H9 (cell line): ENCODE measurements around the gene FAM72D. TPM values are rescaled to one million over a fixed set of nuclear protein-coding genes. Genes with fewer than 3 reads are reported as not detected.
"Not testable (repeated sequence)": the region's sequence is repeated elsewhere in the genome, so short reads cannot be mapped to it uniquely, and the experiment has no call there.

Experiments used
- DNase-seq: peaks from one replicate; pipeline ENCODE4 v3.0.0-alpha.2; 2017
- H2AFZ ChIP-seq: one replicate; pipeline ENCODE4 v1.6.1; 2013; ENCODE audit warnings: mild to moderate bottlenecking, low read length, control low read depth, moderate library complexity
- H2AK5ac ChIP-seq: 2 replicates; pipeline ENCODE4 v1.6.1; 2013; ENCODE audit warnings: low read length, control low read depth, mixed read lengths; ENCODE audit not compliant: insufficient read length
- H2BK120ac ChIP-seq: one replicate; pipeline ENCODE4 v1.6.1; 2013; ENCODE audit warnings: low read depth, mild to moderate bottlenecking, low read length, control low read depth, inconsistent platforms; ENCODE audit not compliant: poor library complexity, severe bottlenecking
- H2BK12ac ChIP-seq: 2 replicates; pipeline ENCODE4 v1.6.1; 2013; ENCODE audit warnings: low read length, control low read depth, mixed read lengths, low read depth; ENCODE audit not compliant: insufficient read length
- H2BK15ac ChIP-seq: 2 replicates; pipeline ENCODE4 v1.6.1; 2013; ENCODE audit warnings: low read depth, low read length, control low read depth
- H2BK20ac ChIP-seq: one replicate; pipeline ENCODE4 v1.6.1; 2013; ENCODE audit warnings: low read depth, mild to moderate bottlenecking, low read length, control low read depth, inconsistent platforms; ENCODE audit not compliant: poor library complexity, severe bottlenecking
- H2BK5ac ChIP-seq: 2 replicates; pipeline ENCODE4 v1.6.1; 2013; ENCODE audit warnings: low read length, control low read depth, mixed read lengths; ENCODE audit not compliant: insufficient read length
- H3K14ac ChIP-seq: 2 replicates; pipeline ENCODE4 v1.6.1; 2013; ENCODE audit warnings: low read length, control low read depth; ENCODE audit not compliant: insufficient read depth
- H3K18ac ChIP-seq: 2 replicates; pipeline ENCODE4 v1.6.1; 2013; ENCODE audit warnings: low read depth, mild to moderate bottlenecking, mixed read lengths, low read length, control low read depth; ENCODE audit not compliant: insufficient read length
- H3K23ac ChIP-seq: 2 replicates; pipeline ENCODE4 v1.6.1; 2013; ENCODE audit warnings: low read length, control low read depth, mixed read lengths, low read depth; ENCODE audit not compliant: insufficient read length
- H3K23me2 ChIP-seq: 2 replicates; pipeline ENCODE4 v1.6.1; 2013; ENCODE audit warnings: low read depth, mild to moderate bottlenecking, mixed read lengths, low read length, control low read depth; ENCODE audit not compliant: insufficient read length, poor library complexity, severe bottlenecking
- H3K27ac ChIP-seq: 2 replicates; pipeline ENCODE4 v1.5.1; 2013; ENCODE audit warnings: low read length, control low read depth, mixed read lengths, low read depth; ENCODE audit not compliant: insufficient read length
- H3K27me3 ChIP-seq: 2 replicates; pipeline ENCODE4 v1.6.1; 2013; ENCODE audit warnings: low read length, control low read depth, inconsistent platforms; ENCODE audit not compliant: insufficient read depth
- H3K4ac ChIP-seq: 2 replicates; pipeline ENCODE4 v1.6.1; 2013; ENCODE audit warnings: low read depth, mild to moderate bottlenecking, control low read depth, inconsistent platforms, low read length, moderate library complexity
- H3K4me1 ChIP-seq: 2 replicates; pipeline ENCODE4 v1.6.1; 2013; ENCODE audit warnings: low read length, control low read depth, inconsistent platforms; ENCODE audit not compliant: insufficient read depth
- H3K4me2 ChIP-seq: 2 replicates; pipeline ENCODE4 v1.6.1; 2013; ENCODE audit warnings: low read length, control low read depth, mixed read lengths; ENCODE audit not compliant: insufficient read length, insufficient read depth
- H3K56ac ChIP-seq: 2 replicates; pipeline ENCODE4 v1.6.1; 2013; ENCODE audit warnings: low read depth, mild to moderate bottlenecking, mixed read lengths, low read length, control low read depth; ENCODE audit not compliant: insufficient read length
- H3K79me1 ChIP-seq: 2 replicates; pipeline ENCODE4 v1.6.1; 2013; ENCODE audit warnings: low read depth, mild to moderate bottlenecking, moderate library complexity, low read length, control low read depth, inconsistent platforms; ENCODE audit not compliant: insufficient read depth, poor library complexity, severe bottlenecking
- H3K79me2 ChIP-seq: 2 replicates; pipeline ENCODE4 v1.6.1; 2013; ENCODE audit warnings: low read length, control low read depth, inconsistent platforms; ENCODE audit not compliant: insufficient read depth
- H3K9ac ChIP-seq: 2 replicates; pipeline ENCODE4 v1.6.1; 2013; ENCODE audit warnings: low read length, control low read depth, mixed read lengths; ENCODE audit not compliant: insufficient read length; ENCODE audit errors: extremely low read depth
- H3K9me3 ChIP-seq: one replicate; pipeline ENCODE4 v1.6.1; 2013; ENCODE audit warnings: low read depth, low read length, inconsistent platforms; ENCODE audit not compliant: control insufficient read depth
- H3T11ph ChIP-seq: one replicate; pipeline ENCODE4 v1.6.1; 2013; ENCODE audit warnings: mild to moderate bottlenecking, low read length, control low read depth, inconsistent platforms
- H4K20me1 ChIP-seq: one replicate; pipeline ENCODE4 v1.6.1; 2013; ENCODE audit not compliant: control insufficient read depth, insufficient read length, insufficient read depth
- H4K5ac ChIP-seq: 2 replicates; pipeline ENCODE4 v1.6.1; 2013; ENCODE audit warnings: low read depth, mild to moderate bottlenecking, mixed read lengths, low read length, control low read depth; ENCODE audit not compliant: insufficient read length
- H4K8ac ChIP-seq: replicated peaks from 2 replicates; pipeline ENCODE4 v1.6.1; 2013; ENCODE audit warnings: low read length, control low read depth, mixed read lengths, low read depth; ENCODE audit not compliant: insufficient read length
- H4K91ac ChIP-seq: 2 replicates; pipeline ENCODE4 v1.6.1; 2013; ENCODE audit warnings: low read depth, mild to moderate bottlenecking, moderate library complexity, mixed read lengths, low read length, control low read depth; ENCODE audit not compliant: insufficient read length
- H3K27ac Mint-ChIP-seq, 3 experiments: 2 replicates in 2 of 3; 3 replicates in 1 of 3; pipeline ENCODE4 v1.8.0; 2020 to 2021; ENCODE audit warnings: mixed read lengths in 3 of 3, mild to moderate bottlenecking in 1 of 3, moderate library complexity in 1 of 3
- H3K27me3 Mint-ChIP-seq: 2 replicates; pipeline ENCODE4 v1.8.0; 2021; ENCODE audit warnings: low read depth, mild to moderate bottlenecking, moderate library complexity, mixed read lengths
- H3K36me3 Mint-ChIP-seq, 3 experiments: 2 replicates in 2 of 3; 3 replicates in 1 of 3; pipeline ENCODE4 v1.8.0; 2020 to 2021; ENCODE audit warnings: low read depth in 3 of 3, mixed read lengths in 3 of 3; ENCODE audit not compliant: insufficient read depth in 1 of 3
- H3K4me1 Mint-ChIP-seq, 2 experiments: 2 replicates each; pipeline ENCODE4 v1.8.0; 2020; ENCODE audit warnings: mixed read lengths in 2 of 2
- H3K4me3 Mint-ChIP-seq, 2 experiments: 2 replicates in 1 of 2; 3 replicates in 1 of 2; pipeline ENCODE4 v1.8.0; 2020 to 2021; ENCODE audit warnings: mild to moderate bottlenecking in 2 of 2, mixed read lengths in 2 of 2, moderate library complexity in 1 of 2
- H3K9me3 Mint-ChIP-seq, 2 experiments: 2 replicates in 1 of 2; 3 replicates in 1 of 2; pipeline ENCODE4 v1.8.0; 2020; ENCODE audit warnings: mild to moderate bottlenecking in 2 of 2, mixed read lengths in 2 of 2, moderate library complexity in 1 of 2
- WGBS: extraction: QIAGEN DNeasy Blood & Tissue Kit; methylation state at CpG from one replicate; pipeline ENCODE4 v1.1.7; 2013; ENCODE audit warnings: missing lambda C conversion rate, low lambda C conversion rate, mixed read lengths; ENCODE audit not compliant: insufficient read length; ENCODE audit errors: extremely low coverage; 5-methylcytosine and 5-hydroxymethylcytosine counted together
- total RNA-seq: library from RNA; stranded (reverse); gene quantifications from 2 replicates; pipeline ENCODE4 v1.2.1, GENCODE V29; 2021

FAM72D gene
- total RNA-seq, 1 experiment from 2014 or later, result 6.0 TPM

- H3K4ac ChIP-seq, H3K79me2 ChIP-seq, H2BK5ac ChIP-seq, DNase-seq, H4K5ac ChIP-seq, H3K27ac Mint-ChIP-seq, H4K8ac ChIP-seq, H3K23me2 ChIP-seq, H2BK15ac ChIP-seq, H2AK5ac ChIP-seq, H3K9me3 ChIP-seq, H3K4me3 Mint-ChIP-seq, H3K18ac ChIP-seq, H2BK12ac ChIP-seq, H3K36me3 Mint-ChIP-seq, H3K14ac ChIP-seq, H3K4me1 ChIP-seq, H2BK120ac ChIP-seq, H4K20me1 ChIP-seq, H3K23ac ChIP-seq, H3K4me2 ChIP-seq, H3K56ac ChIP-seq, H3K27me3 ChIP-seq, H3K79me1 ChIP-seq, H3K9ac ChIP-seq, H3K4me1 Mint-ChIP-seq, H3K9me3 Mint-ChIP-seq, H3T11ph ChIP-seq, H2BK20ac ChIP-seq, H3K27me3 Mint-ChIP-seq, H3K27ac ChIP-seq, H2AFZ ChIP-seq, H4K91ac ChIP-seq: not testable (repeated sequence)
- WGBS, result no CpG with 5 or more reads among the region's 1 CpG
These were observed 38.7 kb downstream of the FAM72D start for GRCh38 chr1:145134476-145134875.

GRCh38 chr1:145140549-145140948, 44.8 kb downstream of the FAM72D start:
- not testable (repeated sequence) for H3K23ac ChIP-seq, H4K20me1 ChIP-seq, H3K18ac ChIP-seq, H3K4me3 Mint-ChIP-seq, H2AFZ ChIP-seq, H3K27me3 ChIP-seq, H2BK12ac ChIP-seq, H3K9me3 ChIP-seq, H3K4ac ChIP-seq, H3T11ph ChIP-seq, H3K36me3 Mint-ChIP-seq, H3K79me2 ChIP-seq, H3K23me2 ChIP-seq, H3K79me1 ChIP-seq, H3K27ac ChIP-seq, H4K8ac ChIP-seq, H3K4me1 Mint-ChIP-seq, H3K4me2 ChIP-seq, H3K4me1 ChIP-seq, H3K9me3 Mint-ChIP-seq, H3K27me3 Mint-ChIP-seq, H3K27ac Mint-ChIP-seq, H3K9ac ChIP-seq, H3K14ac ChIP-seq, H3K56ac ChIP-seq, H4K91ac ChIP-seq, H2AK5ac ChIP-seq, H4K5ac ChIP-seq, H2BK120ac ChIP-seq, H2BK5ac ChIP-seq, H2BK20ac ChIP-seq, H2BK15ac ChIP-seq, DNase-seq
- WGBS, result no CpG with 5 or more reads among the region's 2 CpGs
